Neural cell (in vitro differentiated cells): Measurements from ENCODE around the gene P2RX2.

Experiments
- EP300 ChIP-seq: fragments of 450-650 bp; conservative IDR thresholded peaks from 2 replicates; pipeline ENCODE4 v1.6.1; 2014; ENCODE audit warnings: antibody characterized with exemption, mild to moderate bottlenecking, moderate library complexity; ENCODE audit not compliant: poor library complexity, severe bottlenecking
- EZH2 ChIP-seq: fragments of 200-600, 300-800 bp; shearing (Covaris generic), sonication (generic); IDR thresholded peaks from 2 replicates; pipeline ENCODE4 v1.6.1; 2014; ENCODE audit warnings: antibody characterized with exemption, low read length, borderline replicate concordance, mild to moderate bottlenecking; ENCODE audit not compliant: insufficient read depth, poor library complexity, severe bottlenecking
- MXI1 ChIP-seq: fragments of 450-650 bp; conservative IDR thresholded peaks from 2 replicates; pipeline ENCODE4 v1.6.1; 2014; ENCODE audit warnings: antibody characterized with exemption, mild to moderate bottlenecking; ENCODE audit not compliant: poor library complexity, severe bottlenecking
- POLR2AphosphoS5 ChIP-seq: IDR thresholded peaks from 2 replicates; pipeline ENCODE4 v1.6.1; 2012
- RAD21 ChIP-seq: fragments of 450-650 bp; conservative IDR thresholded peaks from 2 replicates; pipeline ENCODE4 v1.6.1; 2014; ENCODE audit warnings: antibody characterized with exemption, mild to moderate bottlenecking, moderate library complexity
- SMC3 ChIP-seq: fragments of 450-650 bp; conservative IDR thresholded peaks from 2 replicates; pipeline ENCODE4 v1.6.1; 2014; ENCODE audit warnings: antibody characterized with exemption, mild to moderate bottlenecking, moderate library complexity; ENCODE audit not compliant: poor library complexity
- TAF1 ChIP-seq: IDR thresholded peaks from 2 replicates; pipeline ENCODE4 v1.6.1; 2012; ENCODE audit warnings: low read depth
- TF ChIP-seq, protein P1 (sequence below): IDR thresholded peaks from 2 replicates; pipeline ENCODE4 v1.6.1; 2012; ENCODE audit warnings: borderline replicate concordance
- TF ChIP-seq, protein P2 (sequence below): fragments of 450-650 bp; IDR thresholded peaks from 2 replicates; pipeline ENCODE4 v1.5.1; 2014; ENCODE audit warnings: antibody characterized with exemption, mild to moderate bottlenecking, moderate library complexity; ENCODE audit not compliant: poor library complexity, severe bottlenecking

DNA sequence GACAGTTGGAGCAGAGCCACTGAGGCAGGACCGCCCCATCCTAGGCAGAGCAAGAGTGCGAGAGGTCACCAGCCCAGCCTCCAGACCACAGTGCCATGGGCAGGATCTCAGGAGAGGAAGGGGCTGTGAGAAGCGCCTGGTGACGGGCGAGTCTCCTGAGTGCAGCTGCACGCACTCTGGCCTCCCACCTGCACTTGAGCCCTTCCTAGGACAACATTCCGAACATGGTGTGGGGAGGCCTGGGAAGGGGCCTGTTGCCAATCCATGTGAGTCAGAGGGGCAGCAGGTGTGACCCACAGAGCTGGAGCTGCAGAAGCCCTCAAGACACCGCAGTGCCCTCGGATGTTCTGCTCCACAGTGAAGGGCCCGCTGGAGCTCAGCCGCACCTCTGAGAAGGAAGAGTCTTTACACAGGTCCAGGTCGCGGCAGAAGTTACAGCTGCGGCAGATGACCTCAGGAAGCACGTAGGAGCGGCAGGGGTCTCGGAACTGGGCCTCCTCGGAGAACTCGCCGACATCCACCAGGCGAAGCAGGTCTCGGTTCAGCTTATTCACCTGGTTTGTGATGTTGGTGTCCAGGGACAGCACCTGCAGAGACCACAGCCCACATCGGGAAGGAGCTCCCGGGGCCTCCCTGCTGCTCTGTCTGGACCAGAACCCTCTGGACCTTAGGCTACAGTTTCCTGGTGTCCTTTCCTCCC is 7.3 kb downstream of the P2RX2 start:
- TF ChIP-seq, protein P1, sequence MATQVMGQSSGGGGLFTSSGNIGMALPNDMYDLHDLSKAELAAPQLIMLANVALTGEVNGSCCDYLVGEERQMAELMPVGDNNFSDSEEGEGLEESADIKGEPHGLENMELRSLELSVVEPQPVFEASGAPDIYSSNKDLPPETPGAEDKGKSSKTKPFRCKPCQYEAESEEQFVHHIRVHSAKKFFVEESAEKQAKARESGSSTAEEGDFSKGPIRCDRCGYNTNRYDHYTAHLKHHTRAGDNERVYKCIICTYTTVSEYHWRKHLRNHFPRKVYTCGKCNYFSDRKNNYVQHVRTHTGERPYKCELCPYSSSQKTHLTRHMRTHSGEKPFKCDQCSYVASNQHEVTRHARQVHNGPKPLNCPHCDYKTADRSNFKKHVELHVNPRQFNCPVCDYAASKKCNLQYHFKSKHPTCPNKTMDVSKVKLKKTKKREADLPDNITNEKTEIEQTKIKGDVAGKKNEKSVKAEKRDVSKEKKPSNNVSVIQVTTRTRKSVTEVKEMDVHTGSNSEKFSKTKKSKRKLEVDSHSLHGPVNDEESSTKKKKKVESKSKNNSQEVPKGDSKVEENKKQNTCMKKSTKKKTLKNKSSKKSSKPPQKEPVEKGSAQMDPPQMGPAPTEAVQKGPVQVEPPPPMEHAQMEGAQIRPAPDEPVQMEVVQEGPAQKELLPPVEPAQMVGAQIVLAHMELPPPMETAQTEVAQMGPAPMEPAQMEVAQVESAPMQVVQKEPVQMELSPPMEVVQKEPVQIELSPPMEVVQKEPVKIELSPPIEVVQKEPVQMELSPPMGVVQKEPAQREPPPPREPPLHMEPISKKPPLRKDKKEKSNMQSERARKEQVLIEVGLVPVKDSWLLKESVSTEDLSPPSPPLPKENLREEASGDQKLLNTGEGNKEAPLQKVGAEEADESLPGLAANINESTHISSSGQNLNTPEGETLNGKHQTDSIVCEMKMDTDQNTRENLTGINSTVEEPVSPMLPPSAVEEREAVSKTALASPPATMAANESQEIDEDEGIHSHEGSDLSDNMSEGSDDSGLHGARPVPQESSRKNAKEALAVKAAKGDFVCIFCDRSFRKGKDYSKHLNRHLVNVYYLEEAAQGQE, result no peak
- TF ChIP-seq MXI1 (no peak), TAF1 (no peak), POLR2AphosphoS5 (no peak), EZH2 (no peak), EP300 (no peak), RAD21 (no peak), SMC3 (no peak)
- TF ChIP-seq, protein P2, sequence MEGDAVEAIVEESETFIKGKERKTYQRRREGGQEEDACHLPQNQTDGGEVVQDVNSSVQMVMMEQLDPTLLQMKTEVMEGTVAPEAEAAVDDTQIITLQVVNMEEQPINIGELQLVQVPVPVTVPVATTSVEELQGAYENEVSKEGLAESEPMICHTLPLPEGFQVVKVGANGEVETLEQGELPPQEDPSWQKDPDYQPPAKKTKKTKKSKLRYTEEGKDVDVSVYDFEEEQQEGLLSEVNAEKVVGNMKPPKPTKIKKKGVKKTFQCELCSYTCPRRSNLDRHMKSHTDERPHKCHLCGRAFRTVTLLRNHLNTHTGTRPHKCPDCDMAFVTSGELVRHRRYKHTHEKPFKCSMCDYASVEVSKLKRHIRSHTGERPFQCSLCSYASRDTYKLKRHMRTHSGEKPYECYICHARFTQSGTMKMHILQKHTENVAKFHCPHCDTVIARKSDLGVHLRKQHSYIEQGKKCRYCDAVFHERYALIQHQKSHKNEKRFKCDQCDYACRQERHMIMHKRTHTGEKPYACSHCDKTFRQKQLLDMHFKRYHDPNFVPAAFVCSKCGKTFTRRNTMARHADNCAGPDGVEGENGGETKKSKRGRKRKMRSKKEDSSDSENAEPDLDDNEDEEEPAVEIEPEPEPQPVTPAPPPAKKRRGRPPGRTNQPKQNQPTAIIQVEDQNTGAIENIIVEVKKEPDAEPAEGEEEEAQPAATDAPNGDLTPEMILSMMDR, result no peak
